ENCODE measurements around the gene DOHH.

- TF ChIP-seq, protein P1, sequence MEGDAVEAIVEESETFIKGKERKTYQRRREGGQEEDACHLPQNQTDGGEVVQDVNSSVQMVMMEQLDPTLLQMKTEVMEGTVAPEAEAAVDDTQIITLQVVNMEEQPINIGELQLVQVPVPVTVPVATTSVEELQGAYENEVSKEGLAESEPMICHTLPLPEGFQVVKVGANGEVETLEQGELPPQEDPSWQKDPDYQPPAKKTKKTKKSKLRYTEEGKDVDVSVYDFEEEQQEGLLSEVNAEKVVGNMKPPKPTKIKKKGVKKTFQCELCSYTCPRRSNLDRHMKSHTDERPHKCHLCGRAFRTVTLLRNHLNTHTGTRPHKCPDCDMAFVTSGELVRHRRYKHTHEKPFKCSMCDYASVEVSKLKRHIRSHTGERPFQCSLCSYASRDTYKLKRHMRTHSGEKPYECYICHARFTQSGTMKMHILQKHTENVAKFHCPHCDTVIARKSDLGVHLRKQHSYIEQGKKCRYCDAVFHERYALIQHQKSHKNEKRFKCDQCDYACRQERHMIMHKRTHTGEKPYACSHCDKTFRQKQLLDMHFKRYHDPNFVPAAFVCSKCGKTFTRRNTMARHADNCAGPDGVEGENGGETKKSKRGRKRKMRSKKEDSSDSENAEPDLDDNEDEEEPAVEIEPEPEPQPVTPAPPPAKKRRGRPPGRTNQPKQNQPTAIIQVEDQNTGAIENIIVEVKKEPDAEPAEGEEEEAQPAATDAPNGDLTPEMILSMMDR (IDR thresholded peaks at IDR 0.05) = no peak
- TF ChIP-seq POLR2A (IDR thresholded peaks at IDR 0.05) (no peak), POLR2AphosphoS5 (IDR thresholded peaks at IDR 0.05) (no peak), EP300 (IDR thresholded peaks at IDR 0.05) (no peak)
These were observed 42.0 kb downstream of the DOHH start for GRCh38 chr19:3458229-3459088.

All from stomach (tissue), 4 donors.